NCI-H345 (cell line): ENCODE measurements around the gene ING1.
A peak's percentile ranks its signal among the peaks of the same experiment; 100 is the strongest.
"Not testable (repeated sequence)": the region's sequence is repeated elsewhere in the genome, so short reads cannot be mapped to it uniquely, and the experiment has no call there.

Experiments
- DNase-seq: peaks from one replicate; lab custom pipeline; 2025; lab: John Stamatoyannopoulos, UW

ING1 gene

GRCh38 chr13:110715395-110716246 is 2.1 kb downstream of the ING1 start:
- DNase-seq, result peak; percentile 99

DNA sequence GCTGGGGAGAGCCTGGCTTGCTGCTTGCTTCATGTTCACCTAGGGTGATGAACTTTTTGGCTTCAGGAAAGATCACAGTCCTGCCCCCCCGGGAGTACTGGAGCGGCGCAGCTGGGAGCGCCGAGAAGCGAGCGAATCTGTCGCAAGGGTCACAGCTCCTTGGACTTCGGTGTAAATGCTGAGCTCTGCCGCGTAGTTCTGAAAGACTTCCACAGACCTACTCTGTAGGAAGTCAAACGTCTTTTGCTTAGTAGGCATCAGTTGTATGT is 2.7 kb downstream of the ING1 start:
- DNase-seq, result no peak

DNA sequence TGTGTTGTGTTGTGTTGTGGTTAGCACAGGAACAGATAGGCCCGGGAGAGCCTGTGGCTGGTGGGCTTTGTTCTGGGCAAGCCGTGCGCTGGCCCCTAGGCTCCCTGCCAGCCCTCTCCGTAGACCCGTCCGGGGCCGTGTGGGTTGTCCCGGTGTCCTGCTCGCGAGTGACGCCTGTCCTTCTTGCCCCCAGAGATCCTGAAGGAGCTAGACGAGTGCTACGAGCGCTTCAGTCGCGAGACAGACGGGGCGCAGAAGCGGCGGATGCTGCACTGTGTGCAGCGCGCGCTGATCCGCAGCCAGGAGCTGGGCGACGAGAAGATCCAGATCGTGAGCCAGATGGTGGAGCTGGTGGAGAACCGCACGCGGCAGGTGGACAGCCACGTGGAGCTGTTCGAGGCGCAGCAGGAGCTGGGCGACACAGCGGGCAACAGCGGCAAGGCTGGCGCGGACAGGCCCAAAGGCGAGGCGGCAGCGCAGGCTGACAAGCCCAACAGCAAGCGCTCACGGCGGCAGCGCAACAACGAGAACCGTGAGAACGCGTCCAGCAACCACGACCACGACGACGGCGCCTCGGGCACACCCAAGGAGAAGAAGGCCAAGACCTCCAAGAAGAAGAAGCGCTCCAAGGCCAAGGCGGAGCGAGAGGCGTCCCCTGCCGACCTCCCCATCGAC is 5.7 kb downstream of the ING1 start:
- no peak for DNase-seq

- DNase-seq, result no peak
Observed at GRCh38 chr13:110722971-110723370, 9.5 kb downstream of the ING1 start.

- DNase-seq, result no peak
Observed at GRCh38 chr13:110723598-110723997, 10.1 kb downstream of the ING1 start.

DNA sequence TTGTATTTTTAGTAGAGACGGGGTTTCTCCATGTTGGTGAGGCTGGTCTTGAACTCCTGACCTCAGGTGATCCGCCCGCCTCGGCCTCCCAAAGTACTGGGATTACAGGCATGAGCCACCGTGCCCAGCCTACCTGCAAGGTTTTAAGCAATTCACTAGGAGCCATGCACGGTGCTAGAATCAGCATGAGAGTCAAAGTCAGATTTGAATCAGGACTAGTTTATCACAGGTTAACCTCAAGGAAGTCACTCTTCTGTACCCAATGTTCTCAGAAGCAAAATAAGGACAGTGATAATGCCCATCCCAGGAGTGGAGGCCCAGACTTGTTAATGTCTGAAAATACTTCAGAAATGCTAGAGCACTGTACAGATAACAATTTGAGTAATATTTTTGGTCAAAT is 12.7 kb downstream of the ING1 start:
- not testable (repeated sequence) for DNase-seq

GRCh38 chr13:110726726-110727125 is 13.2 kb downstream of the ING1 start:
- DNase-seq, result no peak

GRCh38 chr13:110731072-110731471 is 17.6 kb downstream of the ING1 start:
- no peak for DNase-seq

- DNase-seq, result no peak
Observed at GRCh38 chr13:110734561-110734960, 21.1 kb downstream of the ING1 start.

DNA sequence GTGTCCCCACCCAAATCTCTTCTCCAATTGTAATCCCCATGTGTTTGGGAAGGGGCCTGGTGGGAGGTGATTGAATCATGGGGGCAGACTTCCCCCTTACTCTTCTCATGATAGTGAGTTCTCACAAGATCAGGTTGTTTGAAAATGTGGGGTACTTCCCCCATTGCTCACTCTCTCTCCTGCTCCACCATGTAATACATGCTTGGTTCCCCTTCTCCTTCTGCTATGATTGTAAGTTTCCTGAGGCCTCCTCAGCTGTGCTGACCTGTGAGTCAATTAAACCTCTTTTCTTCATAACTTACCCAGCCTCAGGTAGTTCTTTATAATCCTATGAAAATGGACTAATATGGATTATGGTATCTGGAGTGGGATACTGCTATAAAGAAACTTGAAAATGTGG is 24.1 kb downstream of the ING1 start:
- no peak for DNase-seq

- DNase-seq, result no peak
Observed at GRCh38 chr13:110743687-110744086, 30.2 kb downstream of the ING1 start.

GRCh38 chr13:110746438-110746837 is 32.9 kb downstream of the ING1 start:
- no peak for DNase-seq

DNA sequence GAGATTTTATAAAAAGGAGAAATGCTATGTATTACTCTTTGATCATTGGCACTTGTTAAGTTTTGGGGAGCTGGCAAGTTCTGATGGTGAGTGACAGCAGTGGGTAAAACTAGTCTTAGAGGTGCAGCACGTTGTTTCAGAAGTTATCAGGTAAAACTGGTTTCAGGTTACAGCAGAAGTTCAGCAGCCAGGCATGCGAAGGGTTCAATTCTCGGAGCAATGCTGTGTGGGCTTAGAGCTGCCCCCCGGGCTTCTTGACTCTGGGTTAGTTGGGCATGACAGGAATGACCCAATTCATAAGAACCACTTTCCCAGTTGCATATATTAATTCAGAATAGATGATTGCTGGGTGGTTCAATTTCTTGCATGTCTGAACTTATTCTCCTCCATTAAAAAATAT is 34.8 kb downstream of the ING1 start:
- DNase-seq, result no peak

- no peak for DNase-seq
Observed at GRCh38 chr13:110756219-110756631, 42.7 kb downstream of the ING1 start.

GRCh38 chr13:110757296-110757695 is 43.8 kb downstream of the ING1 start:
- no peak for DNase-seq

GRCh38 chr13:110758195-110758805 is 44.8 kb downstream of the ING1 start:
- no peak for DNase-seq

- no peak for DNase-seq
Observed at GRCh38 chr13:110759710-110760109, 46.2 kb downstream of the ING1 start.

- DNase-seq, result no peak
Observed at GRCh38 chr13:110760611-110761010, 47.1 kb downstream of the ING1 start.

- DNase-seq, result no peak
Observed at GRCh38 chr13:110766671-110767430, 53.4 kb downstream of the ING1 start.

DNA sequence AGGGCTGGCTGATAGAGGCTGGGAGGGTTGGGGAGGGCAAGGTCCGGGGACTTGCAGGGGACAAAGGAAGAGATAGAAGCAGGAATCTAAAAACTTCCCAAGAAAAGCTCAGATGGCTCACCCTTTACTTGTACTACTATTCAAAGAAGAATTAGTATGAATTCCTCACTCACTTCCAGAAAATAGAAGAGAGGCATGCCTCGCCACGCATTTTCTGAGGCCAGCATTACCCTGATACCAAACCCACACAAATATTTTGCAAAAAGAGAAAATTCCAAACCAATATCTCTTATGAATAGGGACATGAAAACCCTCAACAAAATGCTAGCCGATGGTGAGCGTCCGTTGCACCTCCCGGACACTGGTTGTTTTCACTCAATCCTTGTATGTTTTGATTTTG is 54.0 kb downstream of the ING1 start:
- DNase-seq, result no peak

GRCh38 chr13:110769097-110769496 is 55.6 kb downstream of the ING1 start:
- no peak for DNase-seq

DNA sequence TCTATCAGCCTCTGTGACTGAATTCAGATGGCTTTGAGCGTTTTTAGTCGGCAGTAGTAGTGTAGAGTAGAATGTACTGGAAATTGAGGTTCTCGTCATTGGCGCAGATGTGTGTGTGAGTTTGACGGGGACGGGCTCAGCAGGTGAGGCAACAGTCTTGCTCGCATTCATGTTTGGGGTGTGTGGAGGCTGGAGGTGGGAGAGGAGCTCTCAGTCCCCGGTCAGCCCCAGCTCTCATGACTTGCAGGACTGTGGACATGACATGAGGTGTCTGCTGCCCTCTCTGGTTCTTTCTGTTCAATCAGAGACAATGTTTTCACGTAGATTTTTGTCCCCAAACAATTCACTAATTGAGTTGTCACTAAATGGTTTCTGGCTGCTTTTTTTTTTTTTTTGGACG is 57.2 kb downstream of the ING1 start:
- DNase-seq, result no peak

DNA sequence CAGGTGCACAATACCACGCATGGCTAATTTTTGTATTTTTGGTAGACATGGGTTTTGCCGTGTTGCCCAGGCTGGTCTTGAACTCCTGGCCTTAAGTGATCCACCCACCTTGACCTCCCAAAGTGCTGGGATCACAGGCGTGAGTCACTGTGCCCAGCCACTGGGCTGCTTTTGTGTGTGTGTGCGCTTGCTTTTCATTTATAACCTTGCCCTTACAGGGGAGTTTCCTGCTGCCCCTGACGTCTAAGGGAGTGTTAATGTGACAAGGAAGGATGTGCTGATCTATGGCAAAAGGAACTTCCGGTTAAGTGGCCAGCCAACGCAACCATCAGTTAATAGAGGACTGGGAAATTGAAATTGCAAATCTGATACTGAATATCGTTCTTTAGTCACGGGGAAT is 57.7 kb downstream of the ING1 start:
- DNase-seq, result no peak
